DOHH2 (cell line): ENCODE data around the gene KRT9.

Experiments
- H3F3A ChIP-seq: fragments of 200-600 bp; sonication (generic), shearing (Covaris generic); 2 replicates; pipeline ENCODE4 v1.6.0; 2016; ENCODE audit warnings: antibody characterized with exemption, mild to moderate bottlenecking; ENCODE audit not compliant: control insufficient read depth, insufficient read depth
- H3K27ac ChIP-seq: fragments of 200-600 bp; sonication (generic); 2 replicates; pipeline ENCODE4 v1.5.1; 2014; ENCODE audit warnings: low read depth, mild to moderate bottlenecking, low read length, moderate library complexity
- H3K27me3 ChIP-seq: fragments of 200-600 bp; sonication (generic); 2 replicates; pipeline ENCODE4 v1.6.1; 2014; ENCODE audit warnings: mild to moderate bottlenecking, low read length, mixed read lengths; ENCODE audit not compliant: control insufficient read depth
- H3K36me3 ChIP-seq: fragments of 200-600 bp; sonication (generic); 2 replicates; pipeline ENCODE4 v1.6.1; 2014; ENCODE audit warnings: mild to moderate bottlenecking, low read length, moderate library complexity, mixed read lengths; ENCODE audit not compliant: control insufficient read depth
- H3K4me1 ChIP-seq: fragments of 200-600 bp; sonication (generic); 2 replicates; pipeline ENCODE4 v1.6.1; 2014; ENCODE audit warnings: mild to moderate bottlenecking, low read length, mixed read lengths; ENCODE audit not compliant: control insufficient read depth
- H3K4me2 ChIP-seq: fragments of 200-600 bp; sonication (generic); 2 replicates; pipeline ENCODE4 v1.6.0; 2014; ENCODE audit warnings: mild to moderate bottlenecking, low read length, moderate library complexity
- H3K4me3 ChIP-seq: fragments of 200-600 bp; sonication (generic); 2 replicates; pipeline ENCODE4 v1.5.1; 2014; ENCODE audit warnings: mild to moderate bottlenecking, low read length, mixed read lengths
- H3K79me2 ChIP-seq: fragments of 200-600 bp; sonication (generic); 2 replicates; pipeline ENCODE4 v1.6.1; 2014; ENCODE audit warnings: mild to moderate bottlenecking, low read length, mixed read lengths; ENCODE audit not compliant: control insufficient read depth
- H3K9me2 ChIP-seq: fragments of 200-600 bp; sonication (generic); replicated peaks from 2 replicates; pipeline ENCODE4 v1.6.1; 2014; ENCODE audit warnings: mild to moderate bottlenecking, low read length, mixed read lengths; ENCODE audit not compliant: control insufficient read depth
- H3K9me3 ChIP-seq: fragments of 200-600 bp; sonication (generic); 2 replicates; pipeline ENCODE4 v1.6.1; 2014; ENCODE audit warnings: antibody characterized with exemption, low read length, mixed read lengths; ENCODE audit not compliant: control insufficient read depth, insufficient read depth
- H4K20me1 ChIP-seq: fragments of 200-600 bp; sonication (generic); 2 replicates; pipeline ENCODE4 v1.6.0; 2014; ENCODE audit warnings: low read depth, mild to moderate bottlenecking, antibody characterized with exemption, low read length, moderate library complexity; ENCODE audit not compliant: control insufficient read depth, insufficient read depth
- EZH2phosphoT487 ChIP-seq: fragments of 200-600 bp; sonication (generic); IDR thresholded peaks from 2 replicates; pipeline ENCODE4 v1.6.1; 2017; ENCODE audit warnings: borderline replicate concordance, mild to moderate bottlenecking, antibody characterized with exemption, low read length, moderate library complexity, mixed read lengths
- TF ChIP-seq, protein P1 (sequence below): fragments of 200-600 bp; sonication (generic); IDR thresholded peaks from one replicate; pipeline ENCODE4 v1.5.1; 2014; ENCODE audit warnings: antibody characterized with exemption, mild to moderate bottlenecking, low read depth, low read length; ENCODE audit not compliant: poor library complexity, severe bottlenecking

KRT9 gene

DNA sequence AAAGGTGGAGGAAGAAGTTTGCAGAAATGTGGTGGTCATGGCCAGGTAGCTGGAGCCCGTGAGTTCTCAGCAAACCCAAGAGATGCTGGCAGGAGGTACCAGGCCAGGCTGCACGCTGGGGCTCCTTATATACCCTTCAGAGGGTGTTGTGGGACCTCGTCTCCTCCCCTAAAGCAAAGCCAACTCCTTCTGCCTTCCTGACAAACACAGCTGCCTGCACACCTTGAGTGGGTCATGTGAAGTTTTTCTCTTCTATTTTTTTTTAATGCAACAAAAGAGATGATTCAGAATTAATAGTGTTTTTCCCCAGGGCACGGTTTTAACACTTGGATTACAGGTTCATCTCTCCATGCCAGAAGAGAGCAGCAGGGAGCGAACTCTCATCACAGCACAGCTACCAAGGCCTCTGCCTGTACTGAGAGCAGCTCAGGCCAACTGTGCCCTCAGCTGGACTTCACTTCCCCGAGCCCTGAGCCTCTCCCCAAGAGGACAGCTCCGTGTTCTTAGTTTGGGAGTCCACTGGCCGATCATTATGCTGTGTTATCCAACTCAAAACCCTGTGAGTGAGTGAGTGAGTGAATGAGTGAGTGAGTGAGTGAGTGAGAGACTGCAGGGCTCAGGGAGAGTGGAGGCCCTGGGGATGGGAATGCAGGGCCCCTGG lies 52.9 kb downstream of the KRT9 start, which contains the start of gene KRT15:
Gene KRT15, minus strand, starts transcription at position 102 of the 661 bp plus-strand sequence. Its CDS starts 63 bp downstream, at position 39.
- Histone ChIP-seq H3K27ac (no peak within 1 kb of the TSS), H3K4me1 (no peaks in the 10 kb centered on the region), H3K4me3 (no peak within 1 kb of the TSS), H3F3A (no peaks in the 10 kb centered on the region), H3K36me3 (no peaks in the 10 kb centered on the region), H4K20me1 (no peaks in the 10 kb centered on the region), H3K79me2 (no peaks in the 10 kb centered on the region), H3K4me2 (no peak within 1 kb of the TSS), H3K9me2 (no peaks in the 10 kb centered on the region), H3K9me3 (no peaks in the 10 kb centered on the region), H3K27me3 (no peaks in the 10 kb centered on the region)
- no peak for TF ChIP-seq EZH2phosphoT487
- TF ChIP-seq, protein P1, sequence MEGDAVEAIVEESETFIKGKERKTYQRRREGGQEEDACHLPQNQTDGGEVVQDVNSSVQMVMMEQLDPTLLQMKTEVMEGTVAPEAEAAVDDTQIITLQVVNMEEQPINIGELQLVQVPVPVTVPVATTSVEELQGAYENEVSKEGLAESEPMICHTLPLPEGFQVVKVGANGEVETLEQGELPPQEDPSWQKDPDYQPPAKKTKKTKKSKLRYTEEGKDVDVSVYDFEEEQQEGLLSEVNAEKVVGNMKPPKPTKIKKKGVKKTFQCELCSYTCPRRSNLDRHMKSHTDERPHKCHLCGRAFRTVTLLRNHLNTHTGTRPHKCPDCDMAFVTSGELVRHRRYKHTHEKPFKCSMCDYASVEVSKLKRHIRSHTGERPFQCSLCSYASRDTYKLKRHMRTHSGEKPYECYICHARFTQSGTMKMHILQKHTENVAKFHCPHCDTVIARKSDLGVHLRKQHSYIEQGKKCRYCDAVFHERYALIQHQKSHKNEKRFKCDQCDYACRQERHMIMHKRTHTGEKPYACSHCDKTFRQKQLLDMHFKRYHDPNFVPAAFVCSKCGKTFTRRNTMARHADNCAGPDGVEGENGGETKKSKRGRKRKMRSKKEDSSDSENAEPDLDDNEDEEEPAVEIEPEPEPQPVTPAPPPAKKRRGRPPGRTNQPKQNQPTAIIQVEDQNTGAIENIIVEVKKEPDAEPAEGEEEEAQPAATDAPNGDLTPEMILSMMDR = no peak

DNA sequence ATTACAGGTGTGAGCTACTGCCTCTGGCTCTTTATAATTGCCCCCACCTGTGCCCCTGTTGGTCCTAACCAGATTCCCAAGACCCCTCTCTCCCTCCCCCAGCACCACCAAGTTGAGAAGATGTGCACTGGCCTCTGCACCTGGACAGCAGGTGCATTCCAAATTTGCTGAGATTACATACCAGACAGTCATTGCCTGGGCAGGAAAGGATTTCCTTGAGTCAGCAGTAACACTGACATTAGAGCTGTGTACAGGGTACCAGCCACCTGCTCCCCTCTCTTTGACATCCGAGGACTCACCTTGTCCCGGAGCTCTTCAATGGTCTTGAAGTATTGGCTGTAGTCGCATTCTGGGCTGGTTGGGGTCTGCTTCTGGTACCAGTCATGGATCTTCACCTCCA lies 53.8 kb downstream of the KRT9 start:
- TF ChIP-seq, protein P1 = no peak
- no peak for TF ChIP-seq EZH2phosphoT487
- Histone ChIP-seq H3K27ac (no peak overlapping the region), H3K9me3 (no peaks in the 10 kb centered on the region), H3F3A (no peaks in the 10 kb centered on the region), H3K4me1 (no peaks in the 10 kb centered on the region), H4K20me1 (no peaks in the 10 kb centered on the region), H3K4me2 (no peak overlapping the region), H3K79me2 (no peaks in the 10 kb centered on the region), H3K4me3 (no peak overlapping the region), H3K9me2 (no peaks in the 10 kb centered on the region), H3K27me3 (no peaks in the 10 kb centered on the region), H3K36me3 (no peaks in the 10 kb centered on the region)

DNA sequence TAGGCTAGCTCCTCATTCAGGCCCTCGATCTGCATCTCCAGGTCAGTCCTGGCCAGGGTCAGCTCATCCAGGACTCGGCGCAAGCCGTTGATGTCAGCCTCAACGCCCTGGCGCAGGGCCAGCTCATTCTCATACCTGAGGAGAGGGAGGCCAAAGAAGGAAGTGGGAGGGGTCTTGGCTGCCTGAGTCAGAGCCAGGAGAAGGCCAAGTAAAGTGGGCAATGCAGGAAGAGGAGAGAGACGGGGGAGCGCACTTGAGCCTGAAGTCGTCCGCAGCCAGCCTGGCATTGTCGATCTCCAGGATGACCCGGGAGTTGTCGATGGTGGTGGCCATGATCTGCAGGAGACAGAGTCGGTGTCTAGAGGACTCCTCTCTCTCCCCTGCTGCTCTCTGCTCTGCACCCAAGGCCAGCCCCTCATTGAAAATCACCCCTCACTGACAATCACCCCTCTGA lies 55.0 kb downstream of the KRT9 start:
- no peaks in the 10 kb centered on the region for H3K9me3 ChIP-seq
- no peaks in the 10 kb centered on the region for H3K9me2 ChIP-seq
- no peak overlapping the region for H3K4me2 ChIP-seq
- no peaks in the 10 kb centered on the region for H4K20me1 ChIP-seq
- H3K4me3 ChIP-seq = no peak overlapping the region
- H3K79me2 ChIP-seq = no peaks in the 10 kb centered on the region
- TF ChIP-seq, protein P1 = no peak
- TF ChIP-seq EZH2phosphoT487 = no peak
- H3F3A ChIP-seq = no peaks in the 10 kb centered on the region
- H3K27me3 ChIP-seq = no peaks in the 10 kb centered on the region
- no peaks in the 10 kb centered on the region for H3K36me3 ChIP-seq
- no peak overlapping the region for H3K27ac ChIP-seq
- H3K4me1 ChIP-seq = no peaks in the 10 kb centered on the region
